GM10248 (cell line): ENCODE data around the gene DUSP15.

Experiments
- CTCF ChIA-PET: fragments of 300-600 bp; sonication (Branson Sonifier 250); formaldehyde crosslinking; extraction: SDS; loops from one replicate; lab custom pipeline; 2021; ENCODE audit warnings: antibody characterized with exemption; lab: Yijun Ruan, JAX
- POLR2A ChIA-PET: fragments of 350-650 bp; sonication (Branson Sonifier 250); formaldehyde crosslinking; extraction: SDS; loops from one replicate; lab custom pipeline; 2020; ENCODE audit warnings: antibody characterized with exemption; lab: Yijun Ruan, JAX
- DNase-seq: peaks from one replicate; pipeline ENCODE4 v3.0.0; 2012; ENCODE audit errors: extremely low spot score
- CTCF ChIP-seq: IDR thresholded peaks from 2 replicates; pipeline ENCODE4 v1.5.1; 2012; ENCODE audit warnings: mild to moderate bottlenecking, low read depth; ENCODE audit errors: extremely low read depth, missing control alignments, control extremely low read depth

DUSP15 gene

DNA sequence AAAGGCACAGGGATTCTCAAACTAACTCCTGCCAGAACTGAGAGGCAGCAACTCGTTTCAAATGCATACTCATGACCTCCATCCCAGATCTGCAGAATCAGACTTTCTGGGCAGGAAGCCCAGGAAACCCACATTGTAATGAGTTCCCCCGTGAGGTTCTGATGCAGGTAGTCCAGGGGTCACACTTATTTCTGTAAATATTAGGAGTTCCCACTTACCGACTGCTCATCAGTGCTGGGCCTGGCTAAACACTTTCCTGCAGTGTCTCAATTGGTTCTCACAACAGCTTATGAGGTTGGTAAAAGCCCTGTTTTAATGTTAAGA is 11.6 kb downstream of the DUSP15 start:
- TF ChIP-seq CTCF: no peak
- DNase-seq: no peak
- ChIA-PET CTCF (interaction anchor here (1.0 to 2.6 kb wide), 5 partner anchors 9 to 173 kb away, joined by 3 to 19 read pairs (median 9); partner anchors contain the start of gene PDRG1), POLR2A (no interaction called here)

DNA sequence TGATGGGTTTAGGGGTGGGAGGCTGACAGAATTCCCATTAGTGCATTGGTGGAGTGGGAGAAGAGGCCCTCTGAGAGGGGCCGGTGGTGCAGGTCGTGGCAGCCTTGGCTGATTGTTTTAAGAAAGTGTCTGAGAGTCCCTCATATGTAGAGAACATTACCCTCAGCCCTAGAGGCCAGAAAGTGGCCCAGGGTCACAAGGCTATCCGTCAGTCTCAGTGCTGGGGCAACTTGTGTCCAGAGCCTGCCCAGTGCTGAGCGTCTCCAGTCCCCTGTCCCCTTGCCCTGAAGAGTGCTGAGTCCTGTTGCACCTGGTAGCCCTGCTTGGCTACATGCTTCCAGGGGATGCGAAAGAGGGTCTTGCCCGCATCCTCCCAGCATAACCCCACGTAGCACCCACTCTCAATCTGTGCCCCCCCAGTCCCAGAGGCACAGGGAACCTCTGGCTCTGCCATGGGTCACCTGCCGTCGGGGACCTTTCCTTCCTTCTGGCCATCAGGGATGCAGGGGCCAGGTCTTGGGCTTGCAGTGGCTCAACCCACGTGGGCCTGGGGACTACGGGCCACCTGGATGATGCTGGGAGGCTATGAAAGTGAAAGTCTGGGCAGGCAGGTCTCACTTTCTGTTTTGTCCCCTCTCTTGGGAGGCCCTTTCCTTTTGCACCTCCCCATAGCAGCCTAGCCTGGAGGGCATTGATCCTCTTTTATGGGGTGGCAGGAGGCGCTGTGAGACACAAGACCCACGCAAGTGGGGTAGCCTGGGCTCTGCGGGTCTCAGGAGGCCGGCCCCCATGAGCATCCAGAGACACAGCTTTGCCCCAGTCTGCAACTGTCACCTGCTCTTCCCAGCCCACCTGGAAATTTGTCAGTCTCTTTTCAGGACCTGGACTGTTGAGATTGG is 12.2 kb downstream of the DUSP15 start:
- CTCF ChIA-PET: interaction anchor here (1.3 to 2.6 kb wide), 3 partner anchors 10 to 94 kb away, joined by 5 to 19 read pairs (median 10); partner anchors contain the start of gene PDRG1
- peak; percentile 78 for DNase-seq

GRCh38 chr20:31856516-31856915 is 13.8 kb downstream of the DUSP15 start:
- no peak for TF ChIP-seq CTCF
- ChIA-PET CTCF (interaction anchor here (0.9 to 8.3 kb wide), 13 partner anchors 10 to 816 kb away, joined by 3 to 200 read pairs (median 3); partner anchors contain the start of genes DUSP15, FOXS1, PDRG1 and TTLL9), POLR2A (interaction anchor here (0.7 kb wide), 1 partner anchor 96 kb away, joined by 3 read pairs; the partner anchor contains the start of gene PDRG1)

More for the DNA sequence above, 12.2 kb downstream of the DUSP15 start:
- POLR2A ChIA-PET: no interaction called here
- no peak for TF ChIP-seq CTCF

DNA sequence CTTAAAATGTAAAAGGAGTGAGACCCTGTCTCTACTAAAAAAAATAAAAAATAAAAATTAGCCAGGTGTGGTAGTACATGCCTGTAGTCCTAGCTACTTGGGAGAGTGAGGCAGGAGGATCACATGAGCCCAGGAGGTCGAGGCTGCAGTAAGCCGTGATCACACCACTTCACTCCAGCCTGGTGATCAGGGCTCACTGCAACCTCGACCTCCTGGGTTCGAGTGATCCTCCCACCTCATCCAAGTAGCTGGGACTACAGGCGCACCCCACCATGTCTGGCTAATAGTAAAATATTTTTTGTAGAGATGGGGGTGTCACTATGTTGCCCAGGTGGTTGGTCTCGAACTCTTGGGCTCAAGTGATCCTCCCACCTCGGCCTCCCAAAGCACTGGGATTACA is 16.8 kb downstream of the DUSP15 start:
- ChIA-PET CTCF (interaction anchor here (0.6 to 8.3 kb wide), 42 partner anchors 9 to 352 kb away, joined by 3 to 200 read pairs (median 6); partner anchors contain the start of genes PDRG1 and XKR7), POLR2A (no interaction called here)
- TF ChIP-seq CTCF: no peak
- no peak for DNase-seq

More at GRCh38 chr20:31856516-31856915, 13.8 kb downstream of the DUSP15 start:
- DNase-seq: no peak

DNA sequence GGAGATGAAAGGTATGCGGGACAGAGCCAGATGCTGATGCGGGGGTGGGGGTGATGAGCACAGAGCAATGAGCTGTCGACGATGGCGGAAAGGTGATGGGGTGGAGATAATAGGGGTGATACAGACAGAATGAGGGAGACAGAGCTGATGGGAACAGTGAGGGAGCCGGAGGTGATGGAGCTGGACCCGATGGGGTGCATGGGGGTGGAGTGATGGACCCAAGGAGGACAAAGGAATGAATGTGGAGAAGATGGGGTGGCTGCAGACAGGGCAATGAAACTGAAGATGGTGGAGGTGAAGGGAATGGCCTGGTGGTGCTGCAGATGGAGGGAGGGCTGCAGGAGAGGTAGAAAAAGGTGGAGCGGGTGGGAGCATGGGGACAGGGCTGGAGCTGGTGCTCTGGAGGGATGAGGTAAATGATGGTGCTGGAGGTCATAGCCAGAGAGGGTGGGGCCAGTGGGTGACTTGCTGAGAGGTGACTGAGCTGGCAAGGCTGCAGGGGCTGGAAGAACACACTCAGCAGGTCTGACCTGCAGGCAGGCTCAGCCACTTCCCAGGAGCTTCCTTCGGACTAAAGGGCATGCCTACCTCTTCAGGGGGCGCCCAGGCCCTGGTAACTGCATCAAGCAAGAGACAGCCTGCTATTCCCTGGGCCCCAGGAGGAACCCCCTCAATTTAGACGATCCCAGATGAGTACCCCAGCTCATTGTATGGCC is 18.9 kb downstream of the DUSP15 start:
- DNase-seq: no peak
- ChIA-PET POLR2A (no interaction called here), CTCF (interaction anchor here (0.9 to 8.3 kb wide), 29 partner anchors 11 to 240 kb away, joined by 3 to 200 read pairs (median 6); partner anchors contain the start of genes PDRG1 and XKR7)
- no peak for TF ChIP-seq CTCF
